NCI-H1436 (cell line): ENCODE results near the gene IFNE.

ENCODE experiments used
- DNase-seq: peaks from one replicate; lab custom pipeline; 2025; lab: John Stamatoyannopoulos, UW

The IFNE gene

GRCh38 chr9:21482213-21482612, at the start of gene IFNE:
TSS of gene IFNE (minus strand) at chr9:21482313. CDS start at chr9:21481694, 619 bp downstream.
- no peak for DNase-seq

- DNase-seq, result no peak
Measured at GRCh38 chr9:21528123-21528808, 46.2 kb upstream of the IFNE start.

- no peak for DNase-seq
Measured at GRCh38 chr9:21527579-21527978, 45.5 kb upstream of the IFNE start.

- DNase-seq, result no peak
Measured at GRCh38 chr9:21525174-21525573, 43.1 kb upstream of the IFNE start.

DNA sequence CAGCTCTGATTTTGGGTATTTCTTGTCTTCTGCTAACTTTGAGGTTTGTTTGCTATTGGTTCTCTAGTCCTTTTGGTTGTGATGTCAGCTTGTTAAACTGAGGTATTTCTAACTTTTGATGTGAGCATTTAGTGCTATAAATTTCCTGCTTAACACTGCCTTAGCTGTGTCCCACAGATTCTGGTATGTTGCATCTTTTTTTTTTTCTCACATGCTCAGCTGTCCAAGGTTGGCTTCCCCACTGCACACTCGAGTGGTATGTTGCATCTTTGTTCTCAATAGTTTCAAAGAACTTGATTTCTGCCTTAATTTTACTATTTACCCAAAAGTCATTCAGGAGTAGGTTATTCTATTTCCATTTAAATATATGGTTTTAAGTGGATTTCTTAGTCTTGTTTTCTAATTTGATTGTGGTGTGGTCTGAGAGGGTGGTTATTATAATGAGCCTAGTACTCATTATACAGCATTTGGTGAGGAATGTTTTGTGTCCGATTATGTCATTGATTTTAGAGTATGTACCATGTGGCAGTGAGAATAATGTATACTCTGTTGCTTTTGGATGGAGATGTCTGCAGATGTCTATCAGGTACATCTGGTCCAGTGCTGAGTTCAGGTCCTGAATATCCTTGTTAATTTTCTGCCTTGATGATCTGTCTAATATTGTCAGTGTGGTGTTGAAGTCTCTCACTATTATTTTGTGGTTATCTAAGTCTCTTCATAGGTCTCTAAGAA, 42.2 kb upstream of the IFNE start:
- DNase-seq, result no peak

DNA sequence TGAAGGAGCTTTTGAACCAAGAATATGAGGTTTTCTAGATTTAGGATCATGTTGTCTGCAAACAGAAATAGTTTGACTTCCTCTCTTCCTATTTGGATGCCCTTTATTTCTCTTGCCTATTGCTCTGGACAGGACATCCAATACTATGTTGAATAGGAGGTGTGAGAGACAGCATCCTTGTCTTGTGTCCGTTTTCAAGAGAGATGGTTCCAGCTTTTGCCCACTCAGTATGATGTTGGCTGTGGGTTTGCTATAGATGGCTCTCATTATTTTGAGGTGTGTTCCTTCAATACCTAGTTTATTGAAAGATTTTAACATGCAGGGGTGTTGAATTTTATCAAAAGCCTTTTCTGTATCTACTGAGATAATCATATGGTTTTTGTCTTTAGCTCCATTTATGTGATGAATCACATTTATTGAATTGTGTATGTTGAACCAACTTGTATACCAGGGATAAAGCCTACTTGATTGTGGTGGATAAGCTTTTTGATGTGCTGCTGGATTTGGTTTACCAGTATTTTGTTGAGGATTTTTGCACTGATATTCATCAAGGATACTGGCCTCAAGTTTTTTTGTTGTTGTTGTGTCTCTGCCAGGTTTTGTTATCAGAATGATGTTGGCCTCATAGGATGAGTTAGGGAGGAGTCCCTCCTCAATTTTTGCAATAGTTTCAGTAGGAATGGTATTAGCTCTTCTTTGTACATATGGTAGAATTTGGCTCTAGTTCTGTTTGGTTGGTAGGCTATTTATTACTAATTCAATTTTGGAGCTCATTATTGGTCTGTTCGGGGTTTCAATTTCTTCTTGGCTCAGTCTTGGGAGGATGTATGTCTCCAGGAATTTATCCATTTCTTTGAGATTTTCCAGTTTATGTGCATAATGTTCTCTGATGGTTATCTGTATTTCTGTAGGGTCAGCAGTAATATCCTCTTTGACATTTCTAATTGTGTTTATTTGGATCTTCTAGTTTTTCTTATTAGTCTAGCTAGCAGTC, 41.2 kb upstream of the IFNE start:
- DNase-seq, result no peak

- no peak for DNase-seq
Measured at GRCh38 chr9:21522348-21522747, 40.2 kb upstream of the IFNE start.

DNA sequence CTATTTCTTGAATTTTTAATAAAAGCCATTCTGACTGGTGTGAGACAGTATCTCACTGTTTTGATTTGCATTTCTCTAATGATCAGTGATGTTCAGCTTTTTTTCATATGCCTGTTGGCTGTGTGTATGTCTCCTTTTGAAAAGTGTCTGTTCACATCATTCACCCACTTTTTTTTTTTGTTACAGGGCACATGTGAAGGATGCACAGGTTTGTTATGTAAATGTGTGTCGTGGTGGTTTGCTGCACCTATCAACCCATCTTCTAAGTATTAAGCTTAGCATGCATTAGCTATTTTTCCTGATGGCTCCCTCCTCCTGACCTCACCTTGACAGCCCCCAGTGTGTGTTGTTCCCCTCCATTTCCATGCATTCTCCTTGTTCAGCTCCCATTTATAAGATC, 39.3 kb upstream of the IFNE start:
- no peak for DNase-seq

GRCh38 chr9:21520501-21521228, 38.6 kb upstream of the IFNE start:
- DNase-seq, result no peak

DNA sequence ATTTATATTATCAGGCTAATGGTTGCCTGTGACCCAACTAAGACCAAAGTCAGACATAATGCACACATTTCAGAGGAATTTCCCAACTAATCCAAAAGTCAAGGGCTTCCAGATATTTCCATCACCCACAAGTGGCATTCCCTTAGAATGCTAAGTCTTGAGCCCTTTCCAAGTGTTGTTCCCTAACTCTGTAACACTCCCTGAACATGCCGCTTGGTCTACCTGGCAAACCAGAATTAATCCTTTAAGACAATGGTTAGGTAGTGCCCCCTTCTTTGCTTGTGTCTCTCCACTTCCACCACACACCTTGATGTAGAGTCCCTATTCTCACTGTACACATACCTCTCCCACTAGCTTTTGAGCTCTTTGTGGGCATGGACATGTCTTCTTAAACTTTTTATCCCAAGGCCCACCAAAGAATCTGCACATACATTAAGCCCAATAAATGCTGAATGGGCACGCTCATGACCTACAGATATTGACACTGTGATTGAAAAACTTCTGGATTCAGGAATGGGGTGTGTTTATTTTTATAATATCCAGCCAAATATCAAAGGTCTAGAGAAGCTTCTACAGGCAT, 37.8 kb upstream of the IFNE start:
- no peak for DNase-seq

GRCh38 chr9:21516796-21517195, 34.7 kb upstream of the IFNE start:
- no peak for DNase-seq

GRCh38 chr9:21513431-21513830, 31.3 kb upstream of the IFNE start:
- DNase-seq, result no peak

GRCh38 chr9:21510806-21511205, 28.7 kb upstream of the IFNE start:
- DNase-seq, result no peak

- DNase-seq, result no peak
Measured at GRCh38 chr9:21507483-21507790, 25.3 kb upstream of the IFNE start.

DNA sequence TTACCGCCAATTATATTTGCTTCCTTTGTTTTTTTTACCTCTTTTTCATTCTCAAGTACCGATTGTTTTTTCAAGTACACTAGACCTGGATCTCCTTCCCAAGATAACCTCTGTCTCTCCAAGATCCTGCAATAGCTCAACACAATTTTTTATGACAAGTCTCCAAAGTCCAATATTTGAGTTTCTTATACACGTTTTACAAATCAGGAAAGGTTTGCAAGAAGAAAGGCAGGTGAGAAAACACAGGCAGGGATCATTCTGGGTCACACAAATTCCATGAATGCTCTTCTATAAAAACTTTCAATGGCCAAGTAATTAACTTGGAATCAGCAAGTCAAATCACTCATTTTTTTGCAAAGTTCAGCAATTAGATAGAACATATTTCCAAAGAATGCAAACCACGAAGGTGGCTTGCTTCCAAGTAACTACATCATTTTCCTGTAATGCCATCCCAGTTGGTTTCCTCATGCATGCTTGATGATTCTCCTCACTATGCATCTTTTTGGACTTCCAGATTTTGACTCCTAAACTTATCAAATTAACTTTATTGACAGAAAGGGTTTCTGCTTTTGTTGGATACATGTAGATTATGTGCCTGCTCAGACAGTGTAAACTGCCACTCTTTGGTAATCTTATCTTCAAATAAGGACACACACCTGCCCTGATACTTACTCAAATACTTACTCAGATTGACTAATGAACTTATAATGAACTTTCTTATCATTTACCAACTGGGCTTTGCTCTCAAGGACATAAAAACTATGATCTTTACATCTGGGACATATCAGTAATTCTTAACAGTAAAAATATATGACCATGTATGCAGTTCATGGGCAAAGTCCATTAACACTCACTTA, 24.7 kb upstream of the IFNE start:
- DNase-seq, result no peak

DNA sequence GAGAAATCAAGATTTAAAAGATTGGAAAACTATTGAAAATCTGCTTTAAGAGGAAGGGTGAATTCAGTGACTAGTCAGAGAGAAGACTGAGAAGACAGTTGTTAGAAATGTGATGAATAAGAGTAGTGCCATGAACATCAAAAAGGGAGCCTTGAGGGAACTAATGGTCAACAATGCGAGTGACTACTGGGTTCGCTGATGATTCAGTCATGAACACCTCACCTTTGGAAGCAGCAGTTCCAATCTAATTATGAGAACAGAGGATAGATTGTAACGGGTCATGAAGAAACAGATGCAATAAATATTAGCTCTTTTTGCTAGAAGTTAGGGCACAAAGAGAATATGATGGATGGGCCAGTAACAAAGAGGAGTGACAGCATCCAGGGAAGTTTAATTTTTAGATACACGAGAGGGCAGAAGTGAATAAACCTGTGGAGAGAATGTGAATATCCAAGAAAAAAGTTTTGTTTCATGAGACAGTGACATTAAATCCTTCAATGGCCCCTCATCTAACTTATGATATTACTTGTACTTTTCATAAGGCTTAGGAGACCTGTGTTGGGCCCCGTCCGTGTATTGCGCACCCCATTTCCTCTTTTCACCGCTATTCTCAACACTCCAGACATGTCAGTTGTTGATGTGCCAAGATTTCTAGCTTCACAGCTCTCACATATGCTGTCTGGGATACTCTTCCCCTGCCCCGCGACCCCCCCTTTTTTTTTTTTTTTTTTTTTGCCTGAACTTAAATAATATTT, 23.5 kb upstream of the IFNE start:
- no peak for DNase-seq

GRCh38 chr9:21504894-21505293, 22.8 kb upstream of the IFNE start:
- DNase-seq, result no peak

DNA sequence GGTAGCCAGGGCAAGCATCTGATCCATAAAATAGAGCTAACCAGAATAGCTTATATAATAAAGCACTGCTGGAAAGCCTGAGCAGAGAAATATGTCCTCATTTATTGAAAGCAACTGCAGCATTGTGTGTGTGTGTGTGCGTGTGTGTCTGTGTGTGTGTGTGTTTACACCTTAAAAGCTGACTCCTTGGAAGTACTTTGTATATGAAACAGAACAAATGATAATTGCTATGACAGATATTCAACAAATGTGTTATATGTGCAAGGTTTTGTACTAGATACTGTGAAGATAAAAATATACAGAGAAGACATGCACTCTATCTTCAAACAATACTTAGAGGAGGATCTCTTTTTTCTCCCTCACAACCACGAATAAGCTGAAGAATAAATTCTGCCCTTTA, 22.0 kb upstream of the IFNE start:
- DNase-seq, result no peak

- DNase-seq, result no peak
Measured at GRCh38 chr9:21502586-21502985, 20.5 kb upstream of the IFNE start.

DNA sequence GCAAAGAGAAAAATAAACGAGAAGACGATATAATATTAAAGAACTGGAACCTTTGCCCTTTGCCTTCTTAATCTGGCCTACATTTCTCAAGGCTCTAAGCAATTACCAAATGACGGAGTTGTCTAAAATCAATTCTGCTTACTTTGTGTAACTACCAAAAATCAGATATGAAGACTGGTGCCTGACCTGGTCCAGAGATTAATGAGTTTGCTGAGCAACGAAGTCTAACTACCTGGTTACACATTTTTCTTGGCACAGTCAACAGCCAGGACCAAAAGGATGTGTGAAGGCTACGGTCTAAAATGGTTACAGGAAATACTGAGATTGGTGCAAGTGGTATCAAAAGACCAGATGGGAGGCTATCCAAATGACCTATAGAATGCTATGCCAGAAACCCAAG, 17.8 kb upstream of the IFNE start:
- no peak for DNase-seq
